HepG2 (cell line): ENCODE results near the gene P4HTM. TPM values are rescaled to one million over a fixed set of nuclear protein-coding genes. Genes with fewer than 3 reads are reported as not detected.

Source experiments
- GZF1 ChIP-seq: sonication (generic); formaldehyde crosslinking; IDR thresholded peaks from 2 replicates; pipeline ENCODE4 v1.5.1; 2020; ENCODE audit warnings: mild to moderate bottlenecking, missing genetic modification reagents
- HINFP ChIP-seq: sonication (generic); formaldehyde crosslinking; IDR thresholded peaks from 2 replicates; pipeline ENCODE4 v1.4.0; 2020; ENCODE audit warnings: low read depth, mild to moderate bottlenecking, missing genetic modification reagents
- HMGA1 ChIP-seq: sonication (generic); formaldehyde crosslinking; conservative IDR thresholded peaks from 2 replicates; pipeline ENCODE4 v1.4.0; 2020; ENCODE audit warnings: missing genetic modification reagents
- MAF1 ChIP-seq: sonication (generic); formaldehyde crosslinking; IDR thresholded peaks from 2 replicates; pipeline ENCODE4 v1.5.0; 2020; ENCODE audit warnings: missing genetic modification reagents, borderline replicate concordance
- MED1 ChIP-seq: sonication (generic); formaldehyde crosslinking; IDR thresholded peaks from 2 replicates; pipeline ENCODE4 v1.4.0; 2020; ENCODE audit warnings: missing genetic modification reagents
- NFIB ChIP-seq: sonication (generic); formaldehyde crosslinking; IDR thresholded peaks from 2 replicates; pipeline ENCODE4 v1.9.0; 2021; ENCODE audit warnings: missing genetic modification reagents, mild to moderate bottlenecking, borderline replicate concordance
- RERE ChIP-seq: IDR thresholded peaks from 2 replicates; pipeline ENCODE4 v1.6.1; 2016; ENCODE audit warnings: low read depth, missing genetic modification reagents, missing compliant biosample characterization
- SRSF4 ChIP-seq: fragments of 200-400 bp; formaldehyde crosslinking; IDR thresholded peaks from one replicate; pipeline ENCODE4 v1.6.1; 2018; ENCODE audit warnings: mild to moderate bottlenecking, low read depth, low read length, moderate library complexity; ENCODE audit not compliant: poor library complexity, severe bottlenecking
- polyA plus RNA-seq, 8 experiments: library from polyadenylated mRNA; depleted of rRNA in 3 of 8; stranded (reverse) in 7 of 8; unstranded in 1 of 8; fragments of >200 nt; fragmentation: Illumina TruSeq in 4 of 8; extraction: Trizol in 4 of 8; gene quantifications; 2 replicates each; pipeline versions ENCODE4 v1.2.1 to v1.2.3, GENCODE V29; 2011 to 2016; ENCODE audit warnings: low read depth in 4 of 8, missing spikeins in 1 of 8, mixed read lengths in 1 of 8; ENCODE audit not compliant: insufficient read depth in 1 of 8
- total RNA-seq, 5 experiments: library from RNA; depleted of rRNA; stranded (reverse); fragments of >200 nt; fragmentation: Illumina TruSeq; extraction: Trizol; gene quantifications; 2 replicates each; pipeline ENCODE4 v1.2.3, GENCODE V29; 2016; ENCODE audit warnings: low read depth in 1 of 5
- TF ChIP-seq, protein P1 (sequence below): sonication (generic); formaldehyde crosslinking; IDR thresholded peaks from 2 replicates; pipeline ENCODE4 v1.5.0; 2020; ENCODE audit warnings: mild to moderate bottlenecking, missing genetic modification reagents
- TF ChIP-seq, protein P2 (sequence below): IDR thresholded peaks from 2 replicates; pipeline ENCODE4 v1.6.1; 2018; ENCODE audit warnings: missing genetic modification reagents, mild to moderate bottlenecking, missing compliant biosample characterization
- TF ChIP-seq, protein P3 (sequence below): sonication (generic); formaldehyde crosslinking; IDR thresholded peaks from 2 replicates; pipeline ENCODE4 v1.4.0; 2020; ENCODE audit warnings: missing genetic modification reagents

P4HTM gene
- total and polyA plus RNA-seq, 2 of the 13 experiments (the other 11 are each of a cell fraction or from before 2014, with no cell fraction given), result 0.01 TPM; not detected in 1

DNA sequence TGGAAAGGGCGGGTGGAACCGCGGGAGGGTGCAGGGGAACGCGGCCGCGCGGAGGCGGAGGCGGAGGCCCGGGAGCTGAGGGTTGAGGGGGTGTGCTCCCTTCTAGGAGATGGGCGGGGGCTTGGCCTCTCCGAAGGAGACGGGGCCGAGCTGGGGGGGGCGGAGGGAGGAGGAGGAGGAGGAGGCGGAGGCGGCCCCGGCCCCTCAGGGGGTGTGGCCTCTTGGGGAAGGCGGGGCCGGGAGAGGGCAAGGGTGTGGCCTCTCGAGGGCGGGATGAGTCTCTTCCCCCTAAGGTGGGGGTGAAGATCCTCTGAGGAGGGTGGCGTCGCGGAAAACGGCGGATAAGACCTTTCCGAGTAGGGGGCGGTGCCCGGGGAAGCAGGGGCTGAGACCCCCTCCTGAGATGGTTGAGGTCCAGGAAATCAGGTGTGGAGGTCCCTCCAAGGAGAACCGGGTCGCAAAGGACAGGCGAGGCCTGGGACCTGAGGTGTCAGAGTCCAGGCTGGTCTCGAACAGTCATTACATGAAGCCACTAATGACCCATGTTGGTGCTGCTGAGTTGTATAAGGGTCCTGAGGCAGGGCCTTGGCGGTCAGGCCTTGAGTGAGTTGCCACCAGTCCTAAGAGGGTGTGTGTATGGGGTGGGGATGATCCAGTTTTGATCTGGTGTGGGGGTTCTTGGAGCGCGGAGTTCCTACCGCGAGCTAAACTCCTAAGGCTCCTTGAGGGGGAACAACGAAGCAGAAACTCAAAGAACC lies 17.9 kb downstream of the P4HTM start (continued):
- TF ChIP-seq, protein P1, sequence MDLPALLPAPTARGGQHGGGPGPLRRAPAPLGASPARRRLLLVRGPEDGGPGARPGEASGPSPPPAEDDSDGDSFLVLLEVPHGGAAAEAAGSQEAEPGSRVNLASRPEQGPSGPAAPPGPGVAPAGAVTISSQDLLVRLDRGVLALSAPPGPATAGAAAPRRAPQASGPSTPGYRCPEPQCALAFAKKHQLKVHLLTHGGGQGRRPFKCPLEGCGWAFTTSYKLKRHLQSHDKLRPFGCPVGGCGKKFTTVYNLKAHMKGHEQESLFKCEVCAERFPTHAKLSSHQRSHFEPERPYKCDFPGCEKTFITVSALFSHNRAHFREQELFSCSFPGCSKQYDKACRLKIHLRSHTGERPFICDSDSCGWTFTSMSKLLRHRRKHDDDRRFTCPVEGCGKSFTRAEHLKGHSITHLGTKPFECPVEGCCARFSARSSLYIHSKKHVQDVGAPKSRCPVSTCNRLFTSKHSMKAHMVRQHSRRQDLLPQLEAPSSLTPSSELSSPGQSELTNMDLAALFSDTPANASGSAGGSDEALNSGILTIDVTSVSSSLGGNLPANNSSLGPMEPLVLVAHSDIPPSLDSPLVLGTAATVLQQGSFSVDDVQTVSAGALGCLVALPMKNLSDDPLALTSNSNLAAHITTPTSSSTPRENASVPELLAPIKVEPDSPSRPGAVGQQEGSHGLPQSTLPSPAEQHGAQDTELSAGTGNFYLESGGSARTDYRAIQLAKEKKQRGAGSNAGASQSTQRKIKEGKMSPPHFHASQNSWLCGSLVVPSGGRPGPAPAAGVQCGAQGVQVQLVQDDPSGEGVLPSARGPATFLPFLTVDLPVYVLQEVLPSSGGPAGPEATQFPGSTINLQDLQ (CRISPR knock-in tag), result no peak
- TF ChIP-seq MAF1 (no peak), SRSF4 (no peak), HINFP (CRISPR knock-in tag) (no peak), RERE (CRISPR knock-in tag) (no peak), HMGA1 (no peak), NFIB (CRISPR knock-in tag) (0 out of 2 replicates have a peak, but pooled peaks have one; percentile 31), MED1 (CRISPR knock-in tag) (no peak), GZF1 (CRISPR knock-in tag) (no peak)
- TF ChIP-seq, protein P2, sequence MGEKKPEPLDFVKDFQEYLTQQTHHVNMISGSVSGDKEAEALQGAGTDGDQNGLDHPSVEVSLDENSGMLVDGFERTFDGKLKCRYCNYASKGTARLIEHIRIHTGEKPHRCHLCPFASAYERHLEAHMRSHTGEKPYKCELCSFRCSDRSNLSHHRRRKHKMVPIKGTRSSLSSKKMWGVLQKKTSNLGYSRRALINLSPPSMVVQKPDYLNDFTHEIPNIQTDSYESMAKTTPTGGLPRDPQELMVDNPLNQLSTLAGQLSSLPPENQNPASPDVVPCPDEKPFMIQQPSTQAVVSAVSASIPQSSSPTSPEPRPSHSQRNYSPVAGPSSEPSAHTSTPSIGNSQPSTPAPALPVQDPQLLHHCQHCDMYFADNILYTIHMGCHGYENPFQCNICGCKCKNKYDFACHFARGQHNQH (CRISPR knock-in tag), result no peak
- TF ChIP-seq, protein P3, sequence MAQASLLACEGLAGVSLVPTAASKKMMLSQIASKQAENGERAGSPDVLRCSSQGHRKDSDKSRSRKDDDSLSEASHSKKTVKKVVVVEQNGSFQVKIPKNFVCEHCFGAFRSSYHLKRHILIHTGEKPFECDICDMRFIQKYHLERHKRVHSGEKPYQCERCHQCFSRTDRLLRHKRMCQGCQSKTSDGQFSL, result no peak
